Left lung (tissue), 10 donors: Measurements from ENCODE around the gene IQCK. TPM values are rescaled to one million over a fixed set of nuclear protein-coding genes. Genes with fewer than 3 reads are reported as not detected.

Experiments
- ATAC-seq: fragments of 200-7000 bp; cut with Tn5 transposase; one replicate; pipeline ENCODE4 v1.9.1; 2020; ENCODE audit warnings: moderate library complexity
- DNase-seq, 4 donors: peaks; one replicate each; pipeline ENCODE4 v3.0.0-alpha.2; 2013 to 2020
- H3K27ac ChIP-seq, 2 donors: fragments of 200-600 bp; sonication (generic) in 1 of 2; one replicate each; pipeline versions ENCODE4 v1.5.0 to v1.8.0; 2020 to 2021
- H3K27me3 ChIP-seq, 2 donors: fragments of 200-600 bp; sonication (generic) in 1 of 2; one replicate each; pipeline versions ENCODE4 v1.5.0 to v1.8.0; 2020 to 2021
- H3K36me3 ChIP-seq, 2 donors: fragments of 200-600 bp; sonication (generic) in 1 of 2; one replicate each; pipeline versions ENCODE4 v1.5.0 to v1.8.0; 2020 to 2021
- H3K4me1 ChIP-seq, 2 donors: fragments of 200-600 bp; one replicate each; pipeline ENCODE4 v1.8.0; 2021
- H3K4me3 ChIP-seq, 2 donors: fragments of 200-600 bp; sonication (generic) in 1 of 2; one replicate each; pipeline versions ENCODE4 v1.5.0 to v1.8.0; 2020 to 2021; ENCODE audit warnings: mild to moderate bottlenecking in 1 of 2
- H3K9me3 ChIP-seq, 2 donors: fragments of 200-600 bp; sonication (generic) in 1 of 2; one replicate each; pipeline versions ENCODE4 v1.5.0 to v1.8.0; 2020 to 2021
- intact Hi-C, 2 donors: fragments of 100-400 bp; cut with DNase I; formaldehyde crosslinking; loops; one replicate each; pipeline versions ENCODE4 v1.11.2 to v1.14.2; 2022
- polyA plus RNA-seq, 6 donors: library from polyadenylated mRNA; unstranded; fragments of 120-200 nt; gene quantifications; one replicate each; pipeline ENCODE4 v1.2.1, GENCODE V29; 2013; ENCODE audit not compliant: insufficient read length in 6 of 6
- total RNA-seq, 2 donors: library from RNA; stranded (reverse); fragmentation: NEBNext Ultra II Directional; extraction: Animal tissue kit (Norgen Biotek cat#: 25700); gene quantifications; one replicate each; pipeline ENCODE4 v1.2.1, GENCODE V29; 2021
- TF ChIP-seq, protein P1 (sequence below), 2 donors: fragments of 200-600 bp; sonication (generic) in 1 of 2; IDR thresholded peaks; one replicate each; pipeline versions ENCODE4 v1.5.0 to v1.8.0; 2021; ENCODE audit warnings: antibody characterized with exemption in 2 of 2
- donor health status: DM: no; HTN: yes; CAD: no.
- donor health status: DM: no; HTN: no; CAD: no.

The IQCK gene
- total and polyA plus RNA-seq, 8 donors: 8.0 to 25.3 (median 22.1) TPM

DNA sequence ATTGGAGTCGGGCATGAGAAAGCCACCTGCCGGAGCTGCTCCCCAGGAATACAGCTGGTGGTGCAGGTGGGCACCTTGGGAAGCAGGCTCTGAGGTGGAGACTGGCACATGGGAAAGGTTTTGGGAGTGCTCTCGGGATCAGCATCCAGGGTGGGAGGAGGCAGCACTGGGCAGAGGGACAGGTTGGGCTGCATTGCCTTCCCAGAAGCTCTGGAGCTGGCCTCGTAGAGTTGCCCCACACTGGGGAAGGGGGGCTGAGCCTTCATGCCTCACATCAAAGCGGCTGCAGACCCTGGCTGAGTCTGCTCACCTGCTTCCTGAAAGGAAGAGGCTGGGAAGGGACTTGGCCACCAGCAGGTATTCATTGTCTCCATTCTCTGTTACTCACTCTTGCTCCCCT, 180.1 kb downstream of the IQCK start:
- Histone ChIP-seq H3K27me3 (peaks cover 0 to 14% of the 10 kb centered on the region in 2 donors), H3K27ac (no peak overlapping the region), H3K4me3 (no peak overlapping the region), H3K4me1 (no peaks in the 10 kb centered on the region), H3K36me3 (no peaks in the 10 kb centered on the region), H3K9me3 (no peaks in the 10 kb centered on the region)
- DNase-seq (no peak), ATAC-seq (no peak)
- TF ChIP-seq, protein P1, sequence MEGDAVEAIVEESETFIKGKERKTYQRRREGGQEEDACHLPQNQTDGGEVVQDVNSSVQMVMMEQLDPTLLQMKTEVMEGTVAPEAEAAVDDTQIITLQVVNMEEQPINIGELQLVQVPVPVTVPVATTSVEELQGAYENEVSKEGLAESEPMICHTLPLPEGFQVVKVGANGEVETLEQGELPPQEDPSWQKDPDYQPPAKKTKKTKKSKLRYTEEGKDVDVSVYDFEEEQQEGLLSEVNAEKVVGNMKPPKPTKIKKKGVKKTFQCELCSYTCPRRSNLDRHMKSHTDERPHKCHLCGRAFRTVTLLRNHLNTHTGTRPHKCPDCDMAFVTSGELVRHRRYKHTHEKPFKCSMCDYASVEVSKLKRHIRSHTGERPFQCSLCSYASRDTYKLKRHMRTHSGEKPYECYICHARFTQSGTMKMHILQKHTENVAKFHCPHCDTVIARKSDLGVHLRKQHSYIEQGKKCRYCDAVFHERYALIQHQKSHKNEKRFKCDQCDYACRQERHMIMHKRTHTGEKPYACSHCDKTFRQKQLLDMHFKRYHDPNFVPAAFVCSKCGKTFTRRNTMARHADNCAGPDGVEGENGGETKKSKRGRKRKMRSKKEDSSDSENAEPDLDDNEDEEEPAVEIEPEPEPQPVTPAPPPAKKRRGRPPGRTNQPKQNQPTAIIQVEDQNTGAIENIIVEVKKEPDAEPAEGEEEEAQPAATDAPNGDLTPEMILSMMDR (IDR thresholded peaks at IDR 0.05): no peak
- intact Hi-C loops: loop anchor here in 1 of 2 donors (10.0 kb wide), 1 partner anchor 487 kb away; no protein-coding TSS in a partner anchor

DNA sequence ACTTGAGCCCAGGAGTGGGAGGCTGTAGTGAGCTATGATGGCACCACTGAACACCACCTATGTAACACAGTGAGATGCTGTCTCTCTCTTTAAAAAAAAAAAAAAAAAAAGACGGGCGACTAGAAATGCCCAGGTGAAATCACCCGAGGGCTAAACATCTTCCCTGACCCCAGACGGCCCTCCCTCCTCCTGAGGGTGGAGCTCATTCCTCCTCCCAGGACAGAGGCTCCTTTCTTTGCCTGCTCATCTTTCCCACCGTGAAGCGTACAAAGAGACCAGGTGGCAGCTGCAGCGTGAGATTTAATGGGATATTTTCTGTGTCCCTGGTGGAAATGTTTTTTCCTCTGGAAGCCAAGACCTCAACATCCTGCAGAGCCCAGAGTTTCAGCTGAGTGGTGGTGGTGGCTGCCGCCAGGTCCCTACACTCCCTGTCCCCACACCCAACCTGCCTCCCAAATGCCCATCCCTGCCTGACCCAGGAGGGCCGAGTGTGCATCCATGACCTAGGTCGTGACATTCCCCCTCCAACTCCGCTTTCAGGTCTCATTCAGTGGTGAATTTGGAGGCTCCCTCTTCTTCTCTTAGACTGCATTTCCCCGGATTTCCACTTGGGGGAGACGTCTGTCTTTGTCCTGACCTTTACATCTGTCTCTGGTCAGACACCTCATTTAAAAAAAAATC, 181.0 kb downstream of the IQCK start:
- peak; percentile 78 for ATAC-seq
- intact Hi-C loops: loop anchor here in 1 of 2 donors (10.0 kb wide), 1 partner anchor 486 kb away; no protein-coding TSS in a partner anchor

DNA sequence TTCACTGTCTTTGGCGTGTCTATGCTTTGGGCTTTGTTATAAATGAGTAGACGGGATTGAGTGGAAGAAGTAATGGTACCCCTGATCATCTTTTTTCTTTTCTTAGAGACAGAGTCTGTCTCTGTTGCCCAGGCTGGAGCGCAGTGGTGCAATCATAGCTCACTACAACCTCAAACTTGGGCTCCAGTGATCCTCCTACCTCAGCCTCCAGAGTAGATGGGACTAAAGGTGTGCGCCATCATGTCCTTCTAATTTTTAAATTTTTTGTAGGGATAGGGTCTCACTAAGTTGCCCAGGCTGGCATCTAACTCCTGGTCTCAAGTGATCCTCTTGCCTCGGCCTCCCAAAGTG, 181.5 kb downstream of the IQCK start:
- ATAC-seq (no peak), DNase-seq (no peak)
- Histone ChIP-seq H3K4me3 (no peak overlapping the region), H3K4me1 (no peaks in the 10 kb centered on the region), H3K27me3 (peaks cover 0 to 14% of the 10 kb centered on the region in 2 donors), H3K36me3 (no peaks in the 10 kb centered on the region), H3K9me3 (no peaks in the 10 kb centered on the region), H3K27ac (no peak overlapping the region)
- TF ChIP-seq, protein P1 (IDR thresholded peaks at IDR 0.05): no peak
- intact Hi-C loops: loop anchor here in 1 of 2 donors (10.0 kb wide), 1 partner anchor 485 kb away; no protein-coding TSS in a partner anchor

More for the DNA sequence above, 181.0 kb downstream of the IQCK start:
- TF ChIP-seq, protein P1 (IDR thresholded peaks at IDR 0.05): peak; percentile 70 to 71
- Histone ChIP-seq H3K4me1 (no peaks in the 10 kb centered on the region), H3K9me3 (no peaks in the 10 kb centered on the region), H3K27ac (no peak overlapping the region), H3K4me3 (no peak overlapping the region), H3K36me3 (no peaks in the 10 kb centered on the region), H3K27me3 (peaks cover 0 to 14% of the 10 kb centered on the region in 2 donors)
- DNase-seq: peak in 1 of 4 donors; percentile 23

DNA sequence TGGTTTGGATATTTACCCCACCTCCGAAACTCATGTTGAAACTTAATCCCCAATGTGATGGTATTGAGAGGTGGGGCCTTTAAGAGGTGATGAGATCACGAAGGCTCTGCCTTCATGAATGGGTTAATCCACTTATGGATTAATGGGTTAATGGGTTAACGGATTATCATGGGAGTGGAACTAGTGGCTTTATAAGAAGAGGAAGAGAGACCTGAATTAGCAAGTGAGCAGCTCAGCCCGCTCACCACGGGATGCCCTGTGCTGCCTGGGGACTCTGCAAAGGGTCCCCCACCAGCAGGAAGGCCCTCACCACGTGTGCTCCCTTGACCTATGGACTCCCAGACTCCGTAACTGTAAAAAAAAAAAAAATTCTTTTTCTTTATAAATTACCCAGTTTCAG, 183.1 kb downstream of the IQCK start:
- TF ChIP-seq, protein P1 (IDR thresholded peaks at IDR 0.05): no peak
- ATAC-seq (no peak), DNase-seq (no peak)
- Histone ChIP-seq H3K4me1 (no peaks in the 10 kb centered on the region), H3K4me3 (no peak overlapping the region), H3K27me3 (peaks cover 0 to 14% of the 10 kb centered on the region in 2 donors), H3K9me3 (no peaks in the 10 kb centered on the region), H3K27ac (no peak overlapping the region), H3K36me3 (no peaks in the 10 kb centered on the region)
- intact Hi-C loops: no loop called here

DNA sequence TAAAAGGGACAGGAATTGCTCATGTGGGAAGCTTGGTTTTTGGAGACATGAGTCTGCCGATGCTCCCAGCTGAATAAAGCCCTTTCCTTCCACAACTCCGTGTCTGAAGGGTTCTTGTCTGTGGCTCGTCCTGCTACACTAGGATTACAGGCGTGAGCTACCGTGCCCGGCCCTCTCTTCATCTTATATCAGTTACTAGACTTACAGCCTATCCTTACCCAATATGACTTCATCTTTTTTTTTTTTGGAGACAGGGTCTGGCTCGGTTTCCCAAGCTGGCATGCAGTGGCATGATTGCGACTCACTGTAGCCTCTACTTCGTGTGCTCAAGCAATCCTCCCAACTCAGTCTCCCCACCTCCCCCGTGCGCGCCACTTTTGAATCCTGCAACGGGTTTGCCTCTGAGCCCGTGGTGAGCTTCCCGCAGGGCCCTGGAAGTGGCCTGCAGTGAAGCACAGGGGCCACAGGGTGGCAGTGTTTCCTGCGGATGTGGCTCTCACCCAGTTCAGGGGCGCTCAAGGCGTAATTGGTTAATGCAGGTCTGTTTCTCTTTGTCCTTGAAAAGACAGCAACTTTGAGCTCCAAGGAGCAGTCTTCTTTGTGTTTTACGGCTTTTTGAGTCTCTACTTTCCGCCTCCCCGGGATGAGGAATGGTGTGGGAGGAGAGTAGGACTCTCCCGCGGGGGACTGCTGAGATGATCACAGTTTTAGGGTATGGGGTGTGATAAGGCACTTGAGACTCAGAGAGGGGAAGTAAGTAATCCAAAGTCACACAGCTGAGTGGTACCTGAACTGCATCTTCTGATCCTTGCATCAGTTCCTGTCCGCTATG, 189.3 kb downstream of the IQCK start:
- H3K4me1 ChIP-seq: no peaks in the 10 kb centered on the region
- intact Hi-C loops: loop anchor here in 1 of 2 donors (5.0 kb wide), 1 partner anchor 390 kb away; no protein-coding TSS in a partner anchor
- H3K27ac ChIP-seq: no peak overlapping the region
- H3K36me3 ChIP-seq: no peaks in the 10 kb centered on the region
- H3K27me3 ChIP-seq: peaks cover 0 to 23% of the 10 kb centered on the region in 2 donors
- H3K9me3 ChIP-seq: no peaks in the 10 kb centered on the region
- TF ChIP-seq, protein P1 (IDR thresholded peaks at IDR 0.05): peak; percentile 91 to 93
- peak; percentile 99 for ATAC-seq
- H3K4me3 ChIP-seq: no peak overlapping the region
- DNase-seq: peak; percentile 44 to 80 (median 60)
